ENCODE measurements around the gene PRR5L.
"Not testable (repeated sequence)": the region's sequence is repeated elsewhere in the genome, so short reads cannot be mapped to it uniquely, and the experiment has no call there.

Gene PRR5L

GRCh38 chr11:36281850-36282249, 14.2 kb upstream of the PRR5L start:
- DNase-seq: no peak

- no peak for DNase-seq
These were observed 13.2 kb upstream of the PRR5L start for GRCh38 chr11:36282926-36283325.

GRCh38 chr11:36288442-36289225, 7.5 kb upstream of the PRR5L start:
- DNase-seq: no peak

- DNase-seq: peak; percentile 72
These were observed 6.7 kb upstream of the PRR5L start, which contains the start of gene COMMD9 for GRCh38 chr11:36289226-36289852. Gene COMMD9, minus strand, starts transcription at chr11:36289424. Its CDS starts 12 bp downstream, at chr11:36289412.

- no peak for DNase-seq
These were observed 3.8 kb upstream of the PRR5L start for GRCh38 chr11:36292311-36292722.

GRCh38 chr11:36296884-36297543, 926 bp downstream of the PRR5L start:
- no peak for DNase-seq

GRCh38 chr11:36300650-36301049, 4.6 kb downstream of the PRR5L start:
- DNase-seq: no peak

- DNase-seq: no peak
These were observed 8.3 kb downstream of the PRR5L start for GRCh38 chr11:36304351-36304750.

GRCh38 chr11:36305047-36305446, 9.0 kb downstream of the PRR5L start:
- no peak for DNase-seq

- DNase-seq: no peak
These were observed 10.8 kb downstream of the PRR5L start for GRCh38 chr11:36306888-36307287.

- no peak for DNase-seq
These were observed 12.5 kb downstream of the PRR5L start for GRCh38 chr11:36308577-36308976.

GRCh38 chr11:36309779-36310178, 13.7 kb downstream of the PRR5L start:
- DNase-seq: no peak

GRCh38 chr11:36311926-36312595, 16.0 kb downstream of the PRR5L start:
- DNase-seq: no peak

GRCh38 chr11:36312611-36313472, 16.8 kb downstream of the PRR5L start:
- peak; percentile 17 for DNase-seq

GRCh38 chr11:36313750-36314433, 17.8 kb downstream of the PRR5L start:
- no peak for DNase-seq

- DNase-seq: no peak
These were observed 18.3 kb downstream of the PRR5L start for GRCh38 chr11:36314434-36314767.

- no peak for DNase-seq
These were observed 20.0 kb downstream of the PRR5L start for GRCh38 chr11:36316049-36316448.

- DNase-seq: no peak
These were observed 21.9 kb downstream of the PRR5L start for GRCh38 chr11:36317992-36318391.

- not testable (repeated sequence) for DNase-seq
These were observed 28.9 kb downstream of the PRR5L start for GRCh38 chr11:36324956-36325355.

- DNase-seq: not testable (repeated sequence)
These were observed 29.3 kb downstream of the PRR5L start for GRCh38 chr11:36325403-36325802.

- no peak for DNase-seq
These were observed 30.7 kb downstream of the PRR5L start for GRCh38 chr11:36326524-36327419.
